ENCODE measurements around the gene CDADC1.
"Not testable (repeated sequence)": the region's sequence is repeated elsewhere in the genome, so short reads cannot be mapped to it uniquely, and the experiment has no call there.

CDADC1 gene

GRCh38 chr13:49287995-49288394 is 40.3 kb downstream of the CDADC1 start:
- DNase-seq (ENCODE audit: low read depth in 2 of 2) = no peak
- TF ChIP-seq, protein P1, sequence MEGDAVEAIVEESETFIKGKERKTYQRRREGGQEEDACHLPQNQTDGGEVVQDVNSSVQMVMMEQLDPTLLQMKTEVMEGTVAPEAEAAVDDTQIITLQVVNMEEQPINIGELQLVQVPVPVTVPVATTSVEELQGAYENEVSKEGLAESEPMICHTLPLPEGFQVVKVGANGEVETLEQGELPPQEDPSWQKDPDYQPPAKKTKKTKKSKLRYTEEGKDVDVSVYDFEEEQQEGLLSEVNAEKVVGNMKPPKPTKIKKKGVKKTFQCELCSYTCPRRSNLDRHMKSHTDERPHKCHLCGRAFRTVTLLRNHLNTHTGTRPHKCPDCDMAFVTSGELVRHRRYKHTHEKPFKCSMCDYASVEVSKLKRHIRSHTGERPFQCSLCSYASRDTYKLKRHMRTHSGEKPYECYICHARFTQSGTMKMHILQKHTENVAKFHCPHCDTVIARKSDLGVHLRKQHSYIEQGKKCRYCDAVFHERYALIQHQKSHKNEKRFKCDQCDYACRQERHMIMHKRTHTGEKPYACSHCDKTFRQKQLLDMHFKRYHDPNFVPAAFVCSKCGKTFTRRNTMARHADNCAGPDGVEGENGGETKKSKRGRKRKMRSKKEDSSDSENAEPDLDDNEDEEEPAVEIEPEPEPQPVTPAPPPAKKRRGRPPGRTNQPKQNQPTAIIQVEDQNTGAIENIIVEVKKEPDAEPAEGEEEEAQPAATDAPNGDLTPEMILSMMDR (IDR thresholded peaks at IDR 0.05; ENCODE audit: low read depth, low read length) = no peak
- no peak overlapping the region for H3K4me3 ChIP-seq (replicated peaks in 1 of 2; ENCODE audit: low read depth in 2 of 2, low read length in 2 of 2)

GRCh38 chr13:49288458-49288857 is 40.7 kb downstream of the CDADC1 start:
- no peak for DNase-seq (ENCODE audit: low read depth in 2 of 2)
- TF ChIP-seq, protein P1 (IDR thresholded peaks at IDR 0.05; ENCODE audit: low read depth, low read length) = no peak
- H3K4me3 ChIP-seq (replicated peaks in 1 of 2; ENCODE audit: low read depth in 2 of 2, low read length in 2 of 2) = no peak overlapping the region

GRCh38 chr13:49292742-49293486 is 45.2 kb downstream of the CDADC1 start:
- no peak overlapping the region for H3K4me3 ChIP-seq (replicated peaks in 1 of 2; ENCODE audit: low read depth in 2 of 2, low read length in 2 of 2)
- DNase-seq (ENCODE audit: low read depth in 2 of 2) = peak; percentile 89 to 90
- TF ChIP-seq, protein P1 (IDR thresholded peaks at IDR 0.05; ENCODE audit: low read depth, low read length) = no peak

DNA sequence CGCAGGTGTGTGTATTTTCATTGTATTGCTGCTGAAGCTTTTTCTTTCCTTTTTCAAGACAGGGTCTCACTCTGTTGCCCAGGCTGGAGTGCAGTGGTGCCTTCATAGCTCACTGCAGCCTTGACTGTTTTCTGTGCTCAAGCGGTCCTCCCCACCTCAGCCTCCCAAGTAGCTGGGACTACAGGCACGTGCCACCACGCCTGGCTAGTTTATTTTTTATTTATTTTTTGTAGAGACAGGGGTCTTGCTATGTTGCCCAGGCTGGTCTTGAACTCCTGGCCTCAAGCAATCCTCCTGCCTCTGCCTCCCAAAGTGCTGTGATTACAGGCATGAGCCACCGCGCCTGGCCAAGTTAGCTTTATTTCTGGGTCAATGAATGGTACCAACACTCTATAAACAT is 47.0 kb downstream of the CDADC1 start:
- DNase-seq (ENCODE audit: low read depth in 2 of 2) = not testable (repeated sequence)

DNA sequence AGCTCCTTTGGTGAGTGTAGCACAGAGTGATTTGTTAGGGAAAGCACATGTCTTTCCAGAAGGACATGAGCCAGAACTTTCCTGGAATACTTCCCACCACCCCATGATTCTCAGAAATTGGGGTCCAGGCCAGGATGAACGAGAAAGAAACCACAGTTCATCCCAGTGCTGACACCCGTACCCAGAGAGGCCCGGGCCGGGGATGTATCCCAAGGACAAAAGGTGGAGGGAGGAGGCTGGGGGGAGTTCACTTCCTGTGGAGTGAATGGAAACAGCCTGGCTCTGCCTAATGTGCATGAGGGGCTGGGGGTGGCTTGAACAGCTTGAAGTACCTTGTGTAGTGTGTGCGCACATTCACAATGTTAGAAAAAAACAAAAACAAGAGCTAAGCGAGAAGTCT is 47.5 kb downstream of the CDADC1 start:
- no peak overlapping the region for H3K4me3 ChIP-seq (replicated peaks in 1 of 2; ENCODE audit: low read depth in 2 of 2, low read length in 2 of 2)
- TF ChIP-seq, protein P1 (IDR thresholded peaks at IDR 0.05; ENCODE audit: low read depth, low read length) = no peak
- peak in 1 of 2 donors; percentile 16 for DNase-seq (ENCODE audit: low read depth in 2 of 2)

More for the DNA sequence above, 47.0 kb downstream of the CDADC1 start:
- H3K4me3 ChIP-seq (replicated peaks in 1 of 2; ENCODE audit: low read depth in 2 of 2, low read length in 2 of 2) = not testable (repeated sequence)

- H3K4me3 ChIP-seq (replicated peaks in 1 of 2; ENCODE audit: low read depth in 2 of 2, low read length in 2 of 2) = no peak overlapping the region
- TF ChIP-seq, protein P1 (IDR thresholded peaks at IDR 0.05; ENCODE audit: low read depth, low read length) = no peak
- DNase-seq (ENCODE audit: low read depth in 2 of 2) = no peak
Measured at GRCh38 chr13:49296659-49297058, 48.9 kb downstream of the CDADC1 start.

DNA sequence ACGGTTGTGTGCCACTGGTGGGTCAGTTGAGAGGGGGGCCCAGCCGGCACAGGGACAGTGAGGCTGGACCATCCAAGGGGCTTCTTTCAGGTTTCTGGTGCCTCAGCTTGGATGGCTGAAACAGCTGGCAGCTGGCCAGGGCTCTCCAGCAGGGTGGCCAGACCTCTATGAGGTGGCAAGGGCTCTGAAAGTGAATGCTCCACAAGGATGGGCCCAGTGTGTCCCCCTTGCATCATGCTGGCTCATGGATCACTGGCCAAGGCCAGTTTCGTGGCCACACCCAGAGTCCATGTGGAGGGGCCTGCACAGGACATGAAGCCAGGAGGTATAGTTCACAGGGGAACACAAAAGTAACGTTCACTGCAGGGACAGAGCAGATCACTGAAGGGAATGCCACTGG is 49.6 kb downstream of the CDADC1 start:
- no peak overlapping the region for H3K4me3 ChIP-seq (replicated peaks in 1 of 2; ENCODE audit: low read depth in 2 of 2, low read length in 2 of 2)
- TF ChIP-seq, protein P1 (IDR thresholded peaks at IDR 0.05; ENCODE audit: low read depth, low read length) = no peak
- DNase-seq (ENCODE audit: low read depth in 2 of 2) = no peak

Measured in cardiac fibroblast (primary cell).